ENCODE results near the gene ARID1B.

ARID1B gene

DNA sequence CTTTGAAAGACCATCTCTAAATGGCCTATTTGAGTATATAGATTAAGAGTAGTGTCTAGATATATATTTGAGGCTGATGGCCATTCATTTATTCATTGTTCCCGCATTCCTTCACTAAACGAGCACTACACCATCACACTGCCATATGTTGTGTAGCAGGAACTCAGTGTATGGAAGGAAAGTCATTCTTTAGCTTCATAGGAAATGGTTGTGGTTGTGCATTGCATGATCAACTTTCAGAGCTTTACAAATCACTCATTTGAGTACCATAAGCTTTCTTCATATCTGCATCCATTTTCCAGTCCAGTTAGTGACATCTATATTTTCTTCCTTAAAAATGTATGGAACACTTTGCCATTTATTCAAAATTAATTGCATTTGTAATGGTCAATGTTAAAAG is 97.9 kb downstream of the ARID1B start:
- Histone ChIP-seq H3K36me3 (no peaks in the 10 kb centered on the region), H3K4me1 (ENCODE audit: control insufficient read depth in 1 of 2, insufficient read depth in 1 of 2, low read depth in 1 of 2, low read length in 1 of 2) (peaks cover 7 to 23% of the 10 kb centered on the region in 2 experiments), H3K4me3 (ENCODE audit: low read depth in 1 of 2, low read length in 1 of 2) (no peak overlapping the region), H3K9me3 (no peaks in the 10 kb centered on the region), H3K27me3 (no peaks in the 10 kb centered on the region), H3K27ac (no peak overlapping the region)
- no peak for TF ChIP-seq CTCF (IDR thresholded peaks at IDR 0.05)

GRCh38 chr6:156876302-156876701 is 99.1 kb downstream of the ARID1B start:
- H3K9me3 ChIP-seq = no peaks in the 10 kb centered on the region
- no peaks in the 10 kb centered on the region for H3K27me3 ChIP-seq
- H3K4me1 ChIP-seq (ENCODE audit: control insufficient read depth in 1 of 2, insufficient read depth in 1 of 2, low read depth in 1 of 2, low read length in 1 of 2) = peaks cover 7 to 23% of the 10 kb centered on the region in 2 experiments
- no peak overlapping the region for H3K27ac ChIP-seq
- H3K4me3 ChIP-seq (ENCODE audit: low read depth in 1 of 2, low read length in 1 of 2) = no peak overlapping the region
- TF ChIP-seq CTCF (IDR thresholded peaks at IDR 0.05) = no peak
- no peaks in the 10 kb centered on the region for H3K36me3 ChIP-seq

DNA sequence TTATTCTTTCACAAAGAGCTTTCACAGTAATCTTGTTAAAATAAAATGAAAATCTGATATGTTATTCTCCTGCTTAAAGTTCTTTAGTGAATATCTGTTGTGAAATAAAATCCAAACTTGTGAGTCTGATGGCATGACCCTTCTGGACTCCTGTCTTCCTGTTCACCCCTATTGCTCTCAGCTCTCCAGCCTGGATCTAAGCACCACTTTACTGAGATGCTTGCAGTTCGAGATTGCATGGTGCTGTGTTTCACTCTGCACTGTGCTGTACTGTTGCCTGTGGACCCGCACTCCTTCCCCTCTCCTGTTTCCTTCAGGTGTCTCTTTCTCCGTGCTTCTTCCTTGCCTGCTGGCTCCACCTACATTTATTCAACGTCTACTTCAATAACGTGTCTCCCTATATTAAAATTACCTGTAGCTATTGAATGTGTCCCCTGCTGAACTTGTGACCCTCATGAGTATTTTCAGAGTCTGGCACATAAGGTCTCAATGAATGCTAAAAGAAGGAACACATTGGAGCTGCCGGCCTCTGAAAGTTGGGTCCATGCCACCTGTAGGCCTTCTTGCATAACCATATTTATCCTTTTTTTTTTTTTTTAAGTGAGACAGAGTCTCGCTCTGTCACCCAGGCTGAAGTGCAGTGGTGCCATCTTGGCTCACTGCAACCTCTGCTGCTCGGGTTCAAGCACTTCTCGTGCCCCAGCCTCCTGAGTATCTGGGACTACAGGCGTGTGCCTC is 100.1 kb downstream of the ARID1B start:
- Histone ChIP-seq H3K4me1 (ENCODE audit: control insufficient read depth in 1 of 2, insufficient read depth in 1 of 2, low read depth in 1 of 2, low read length in 1 of 2) (peaks cover 7 to 23% of the 10 kb centered on the region in 2 experiments), H3K27me3 (no peaks in the 10 kb centered on the region), H3K27ac (no peak overlapping the region), H3K9me3 (no peaks in the 10 kb centered on the region), H3K36me3 (no peaks in the 10 kb centered on the region), H3K4me3 (ENCODE audit: low read depth in 1 of 2, low read length in 1 of 2) (no peak overlapping the region)
- TF ChIP-seq CTCF (IDR thresholded peaks at IDR 0.05) = no peak

DNA sequence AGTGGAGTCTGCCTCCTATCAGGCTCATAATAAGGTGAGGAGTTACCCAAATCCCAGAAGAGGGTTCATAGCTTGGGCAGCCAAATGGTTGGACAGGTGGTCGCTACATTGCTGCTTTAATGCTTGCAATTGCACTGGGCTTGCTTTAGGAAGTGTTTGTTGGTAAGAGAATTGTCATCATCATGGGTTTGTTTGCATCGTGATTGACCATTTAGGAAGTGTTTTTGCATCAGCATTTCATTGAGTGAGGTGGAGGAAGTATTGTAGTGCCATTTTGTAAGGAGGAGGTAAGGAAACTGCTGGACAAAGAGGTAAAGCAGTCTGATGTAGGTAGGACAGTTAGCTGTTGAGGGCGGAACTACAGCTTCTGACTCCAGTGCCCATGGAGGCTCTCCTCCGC is 101.5 kb downstream of the ARID1B start:
- Histone ChIP-seq H3K9me3 (no peaks in the 10 kb centered on the region), H3K27me3 (no peaks in the 10 kb centered on the region), H3K36me3 (no peaks in the 10 kb centered on the region), H3K27ac (peak overlapping the region; percentile 7), H3K4me3 (ENCODE audit: low read depth in 1 of 2, low read length in 1 of 2) (no peak overlapping the region), H3K4me1 (ENCODE audit: control insufficient read depth in 1 of 2, insufficient read depth in 1 of 2, low read depth in 1 of 2, low read length in 1 of 2) (peaks cover 7 to 27% of the 10 kb centered on the region in 2 experiments)
- no peak for TF ChIP-seq CTCF (IDR thresholded peaks at IDR 0.05)

GRCh38 chr6:156879186-156879585 is 102.0 kb downstream of the ARID1B start:
- Histone ChIP-seq H3K27ac (no peak overlapping the region), H3K4me1 (ENCODE audit: control insufficient read depth in 1 of 2, insufficient read depth in 1 of 2, low read depth in 1 of 2, low read length in 1 of 2) (peaks cover 7 to 30% of the 10 kb centered on the region in 2 experiments)
- TF ChIP-seq CTCF (IDR thresholded peaks at IDR 0.05) = no peak

More at GRCh38 chr6:156879186-156879585, 102.0 kb downstream of the ARID1B start:
- Histone ChIP-seq H3K9me3 (no peaks in the 10 kb centered on the region), H3K36me3 (no peaks in the 10 kb centered on the region), H3K27me3 (no peaks in the 10 kb centered on the region), H3K4me3 (ENCODE audit: low read depth in 1 of 2, low read length in 1 of 2) (no peak overlapping the region)

Data from neutrophil (primary cell).